WTC11 (cell line): ENCODE measurements around the gene RELL1. TPM values are rescaled to one million over a fixed set of nuclear protein-coding genes. Genes with fewer than 3 reads are reported as not detected.

Source experiments
- ATAC-seq: fragments of 200-7000 bp; cut with Tn5 transposase; 2 replicates; pipeline ENCODE4 v1.10.0; 2021; ENCODE audit warnings: mild to moderate bottlenecking, moderate library complexity
- CTCF ChIA-PET: fragments of 300-600 bp; sonication (Branson Sonifier 250); formaldehyde crosslinking; loops from one replicate; lab custom pipeline; 2021; ENCODE audit warnings: antibody characterized with exemption; lab: Charles Lee
- POLR2A ChIA-PET: fragments of 350-600 bp; sonication (Branson Sonifier 250); formaldehyde crosslinking; loops from one replicate; lab custom pipeline; 2021; ENCODE audit warnings: antibody characterized with exemption; lab: Charles Lee
- DNase-seq: peaks from one replicate; pipeline ENCODE4 v3.0.0; 2021; ENCODE audit warnings: low spot score
- H3K27ac Mint-ChIP-seq: 2 replicates; pipeline ENCODE4 v1.8.0; 2021; ENCODE audit warnings: mixed read lengths
- H3K27me3 Mint-ChIP-seq: 2 replicates; pipeline ENCODE4 v1.8.0; 2021; ENCODE audit warnings: low read depth, mild to moderate bottlenecking, moderate library complexity, mixed read lengths
- H3K36me3 Mint-ChIP-seq: 2 replicates; pipeline ENCODE4 v1.8.0; 2021; ENCODE audit warnings: mixed read lengths
- H3K4me1 Mint-ChIP-seq: 2 replicates; pipeline ENCODE4 v1.8.0; 2022; ENCODE audit warnings: mixed read lengths
- H3K4me3 Mint-ChIP-seq: 2 replicates; pipeline ENCODE4 v1.8.0; 2021; ENCODE audit warnings: mild to moderate bottlenecking, moderate library complexity, mixed read lengths
- H3K9me3 Mint-ChIP-seq: 2 replicates; pipeline ENCODE4 v1.8.0; 2021; ENCODE audit warnings: mixed read lengths
- EMX1 ChIP-seq: fragments of 250-450 bp; sonication (Bioruptor Pico); IDR thresholded peaks from 2 replicates; pipeline ENCODE4 v1.8.0; 2021; ENCODE audit warnings: mild to moderate bottlenecking
- FOXJ3 ChIP-seq: sonication (generic); formaldehyde crosslinking; IDR thresholded peaks from 2 replicates; pipeline ENCODE4 v1.9.0; 2021; ENCODE audit warnings: missing genetic modification reagents, mild to moderate bottlenecking, borderline replicate concordance
- FOXP1 ChIP-seq: sonication (generic); formaldehyde crosslinking; IDR thresholded peaks from 2 replicates; pipeline ENCODE4 v1.8.0; 2022; ENCODE audit warnings: missing genetic modification reagents, mild to moderate bottlenecking, moderate library complexity, borderline replicate concordance
- GABPB1 ChIP-seq: sonication (generic); formaldehyde crosslinking; IDR thresholded peaks from 2 replicates; pipeline ENCODE4 v1.8.1; 2023; ENCODE audit warnings: mild to moderate bottlenecking, missing genetic modification reagents
- HMGA2 ChIP-seq: fragments of 250-450 bp; sonication (Bioruptor Pico); IDR thresholded peaks from 2 replicates; pipeline ENCODE4 v1.4.0; 2021; ENCODE audit warnings: mild to moderate bottlenecking, moderate library complexity
- JAZF1 ChIP-seq: fragments of 250-450 bp; sonication (Bioruptor Pico); IDR thresholded peaks from 2 replicates; pipeline ENCODE4 v1.9.0; 2021; ENCODE audit warnings: moderate library complexity, mild to moderate bottlenecking, inconsistent platforms
- JUN ChIP-seq: sonication (generic); formaldehyde crosslinking; IDR thresholded peaks from 2 replicates; pipeline ENCODE4 v1.8.0; 2023; ENCODE audit warnings: mild to moderate bottlenecking, missing genetic modification reagents
- NFATC4 ChIP-seq: fragments of 250-450 bp; sonication (Bioruptor Pico); IDR thresholded peaks from 2 replicates; pipeline ENCODE4 v1.9.0; 2021; ENCODE audit warnings: mild to moderate bottlenecking
- NFE2L1 ChIP-seq: sonication (generic); formaldehyde crosslinking; IDR thresholded peaks from 2 replicates; pipeline ENCODE4 v1.8.1; 2023; ENCODE audit warnings: missing genetic modification reagents
- NFYB ChIP-seq: sonication (generic); formaldehyde crosslinking; conservative IDR thresholded peaks from 2 replicates; pipeline ENCODE4 v1.8.0; 2022; ENCODE audit warnings: low read depth, missing genetic modification reagents
- NR1H2 ChIP-seq: sonication (generic); formaldehyde crosslinking; IDR thresholded peaks from 2 replicates; pipeline ENCODE4 v1.9.0; 2021; ENCODE audit warnings: mild to moderate bottlenecking, moderate library complexity, missing genetic modification reagents
- NR2C2 ChIP-seq: sonication (generic); formaldehyde crosslinking; IDR thresholded peaks from 2 replicates; pipeline ENCODE4 v1.8.0; 2022; ENCODE audit warnings: mild to moderate bottlenecking, missing genetic modification reagents
- NR3C1 ChIP-seq: sonication (generic); formaldehyde crosslinking; conservative IDR thresholded peaks from 2 replicates; pipeline ENCODE4 v1.8.1; 2023; ENCODE audit warnings: low read depth, mild to moderate bottlenecking, missing genetic modification reagents
- SMAD3 ChIP-seq: sonication (generic); formaldehyde crosslinking; IDR thresholded peaks from 2 replicates; pipeline ENCODE4 v1.8.0; 2022; ENCODE audit warnings: missing genetic modification reagents, mild to moderate bottlenecking, borderline replicate concordance
- TCF7 ChIP-seq: sonication (generic); formaldehyde crosslinking; IDR thresholded peaks from 2 replicates; pipeline ENCODE4 v1.8.0; 2022; ENCODE audit warnings: mild to moderate bottlenecking, low read depth, missing genetic modification reagents, moderate library complexity
- ZNF219 ChIP-seq: sonication (generic); formaldehyde crosslinking; IDR thresholded peaks from 2 replicates; pipeline ENCODE4 v1.8.0; 2023; ENCODE audit warnings: missing genetic modification reagents, mild to moderate bottlenecking, borderline replicate concordance
- ZNF263 ChIP-seq: sonication (generic); formaldehyde crosslinking; IDR thresholded peaks from 2 replicates; pipeline ENCODE4 v1.8.1; 2022; ENCODE audit warnings: low read depth, mild to moderate bottlenecking, moderate library complexity, missing genetic modification reagents
- ZNF425 ChIP-seq: fragments of 250-450 bp; sonication (Bioruptor Pico); conservative IDR thresholded peaks from 2 replicates; pipeline ENCODE4 v1.9.0; 2021; ENCODE audit warnings: mild to moderate bottlenecking
- total RNA-seq: library from RNA; stranded (reverse); gene quantifications from 3 replicates; pipeline ENCODE4 v1.2.3, GENCODE V29; 2021
- TF ChIP-seq, protein P1 (sequence below): fragments of 250-450 bp; sonication (Bioruptor Pico); IDR thresholded peaks from 2 replicates; pipeline ENCODE4 v1.8.0; 2021; ENCODE audit warnings: mild to moderate bottlenecking
- TF ChIP-seq, protein P2 (sequence below): sonication (generic); formaldehyde crosslinking; IDR thresholded peaks from 2 replicates; pipeline ENCODE4 v1.8.0; 2022; ENCODE audit warnings: mild to moderate bottlenecking, missing genetic modification reagents
- TF ChIP-seq, protein P3 (sequence below): sonication (generic); formaldehyde crosslinking; IDR thresholded peaks from 2 replicates; pipeline ENCODE4 v1.8.0; 2022; ENCODE audit warnings: mild to moderate bottlenecking, missing genetic modification reagents
- TF ChIP-seq, protein P4 (sequence below): sonication (generic); formaldehyde crosslinking; conservative IDR thresholded peaks from 2 replicates; pipeline ENCODE4 v1.8.1; 2022; ENCODE audit warnings: mild to moderate bottlenecking, missing genetic modification reagents
- TF ChIP-seq, protein P5 (sequence below): sonication (generic); formaldehyde crosslinking; IDR thresholded peaks from 2 replicates; pipeline ENCODE4 v1.8.1; 2023; ENCODE audit warnings: mild to moderate bottlenecking, moderate library complexity, missing genetic modification reagents
- TF ChIP-seq, protein P6 (sequence below): sonication (generic); formaldehyde crosslinking; IDR thresholded peaks from 2 replicates; pipeline ENCODE4 v1.8.1; 2023; ENCODE audit warnings: mild to moderate bottlenecking, missing genetic modification reagents, moderate library complexity
- TF ChIP-seq, protein P7 (sequence below): sonication (generic); formaldehyde crosslinking; IDR thresholded peaks from 2 replicates; pipeline ENCODE4 v1.8.0; 2023; ENCODE audit warnings: mild to moderate bottlenecking, missing genetic modification reagents
- TF ChIP-seq, protein P8 (sequence below): sonication (generic); formaldehyde crosslinking; IDR thresholded peaks from 2 replicates; pipeline ENCODE4 v1.8.0; 2022; ENCODE audit warnings: mild to moderate bottlenecking, missing genetic modification reagents

RELL1 gene
- total RNA-seq, 1 experiment from 2014 or later = 14.4 TPM

GRCh38 chr4:37620176-37620575 lies 66.0 kb downstream of the RELL1 start (continued):
- TF ChIP-seq, protein P1, sequence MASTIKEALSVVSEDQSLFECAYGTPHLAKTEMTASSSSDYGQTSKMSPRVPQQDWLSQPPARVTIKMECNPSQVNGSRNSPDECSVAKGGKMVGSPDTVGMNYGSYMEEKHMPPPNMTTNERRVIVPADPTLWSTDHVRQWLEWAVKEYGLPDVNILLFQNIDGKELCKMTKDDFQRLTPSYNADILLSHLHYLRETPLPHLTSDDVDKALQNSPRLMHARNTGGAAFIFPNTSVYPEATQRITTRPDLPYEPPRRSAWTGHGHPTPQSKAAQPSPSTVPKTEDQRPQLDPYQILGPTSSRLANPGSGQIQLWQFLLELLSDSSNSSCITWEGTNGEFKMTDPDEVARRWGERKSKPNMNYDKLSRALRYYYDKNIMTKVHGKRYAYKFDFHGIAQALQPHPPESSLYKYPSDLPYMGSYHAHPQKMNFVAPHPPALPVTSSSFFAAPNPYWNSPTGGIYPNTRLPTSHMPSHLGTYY (CRISPR knock-in tag) = no peak
- TF ChIP-seq, protein P2, sequence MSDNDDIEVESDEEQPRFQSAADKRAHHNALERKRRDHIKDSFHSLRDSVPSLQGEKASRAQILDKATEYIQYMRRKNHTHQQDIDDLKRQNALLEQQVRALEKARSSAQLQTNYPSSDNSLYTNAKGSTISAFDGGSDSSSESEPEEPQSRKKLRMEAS (CRISPR knock-in tag) = no peak
- TF ChIP-seq NR3C1 = no peak
- TF ChIP-seq SMAD3 (CRISPR knock-in tag) = no peak
- TF ChIP-seq NR2C2 = no peak
- TF ChIP-seq, protein P3, sequence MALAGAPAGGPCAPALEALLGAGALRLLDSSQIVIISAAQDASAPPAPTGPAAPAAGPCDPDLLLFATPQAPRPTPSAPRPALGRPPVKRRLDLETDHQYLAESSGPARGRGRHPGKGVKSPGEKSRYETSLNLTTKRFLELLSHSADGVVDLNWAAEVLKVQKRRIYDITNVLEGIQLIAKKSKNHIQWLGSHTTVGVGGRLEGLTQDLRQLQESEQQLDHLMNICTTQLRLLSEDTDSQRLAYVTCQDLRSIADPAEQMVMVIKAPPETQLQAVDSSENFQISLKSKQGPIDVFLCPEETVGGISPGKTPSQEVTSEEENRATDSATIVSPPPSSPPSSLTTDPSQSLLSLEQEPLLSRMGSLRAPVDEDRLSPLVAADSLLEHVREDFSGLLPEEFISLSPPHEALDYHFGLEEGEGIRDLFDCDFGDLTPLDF (CRISPR knock-in tag) = no peak
- no peak for TF ChIP-seq GABPB1 (CRISPR knock-in tag)
- TF ChIP-seq, protein P4, sequence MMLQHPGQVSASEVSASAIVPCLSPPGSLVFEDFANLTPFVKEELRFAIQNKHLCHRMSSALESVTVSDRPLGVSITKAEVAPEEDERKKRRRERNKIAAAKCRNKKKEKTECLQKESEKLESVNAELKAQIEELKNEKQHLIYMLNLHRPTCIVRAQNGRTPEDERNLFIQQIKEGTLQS (CRISPR knock-in tag) = no peak
- TF ChIP-seq NFE2L1 = no peak
- TF ChIP-seq FOXJ3 (CRISPR knock-in tag) = no peak
- TF ChIP-seq, protein P5, sequence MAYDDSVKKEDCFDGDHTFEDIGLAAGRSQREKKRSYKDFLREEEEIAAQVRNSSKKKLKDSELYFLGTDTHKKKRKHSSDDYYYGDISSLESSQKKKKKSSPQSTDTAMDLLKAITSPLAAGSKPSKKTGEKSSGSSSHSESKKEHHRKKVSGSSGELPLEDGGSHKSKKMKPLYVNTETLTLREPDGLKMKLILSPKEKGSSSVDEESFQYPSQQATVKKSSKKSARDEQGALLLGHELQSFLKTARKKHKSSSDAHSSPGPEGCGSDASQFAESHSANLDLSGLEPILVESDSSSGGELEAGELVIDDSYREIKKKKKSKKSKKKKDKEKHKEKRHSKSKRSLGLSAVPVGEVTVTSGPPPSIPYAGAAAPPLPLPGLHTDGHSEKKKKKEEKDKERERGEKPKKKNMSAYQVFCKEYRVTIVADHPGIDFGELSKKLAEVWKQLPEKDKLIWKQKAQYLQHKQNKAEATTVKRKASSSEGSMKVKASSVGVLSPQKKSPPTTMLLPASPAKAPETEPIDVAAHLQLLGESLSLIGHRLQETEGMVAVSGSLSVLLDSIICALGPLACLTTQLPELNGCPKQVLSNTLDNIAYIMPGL (CRISPR knock-in tag) = no peak
- TF ChIP-seq TCF7 = no peak
- no peak for TF ChIP-seq ZNF425 (CRISPR knock-in tag)

GRCh38 chr4:37615720-37616063 lies 70.5 kb downstream of the RELL1 start:
- DNase-seq (no peak), ATAC-seq (no peak)
- Mint-ChIP-seq H3K36me3 (peaks cover 3% of the 10 kb centered on the region; the same call in 1 of the 2 replicates), H3K9me3 (no peaks in the 10 kb centered on the region), H3K4me1 (peaks cover 7% of the 10 kb centered on the region), H3K27me3 (no peaks in the 10 kb centered on the region), H3K27ac (no peak overlapping the region), H3K4me3 (no peak overlapping the region)
- CTCF ChIA-PET = no interaction called here
- POLR2A ChIA-PET = no interaction called here
- TF ChIP-seq JAZF1 (CRISPR knock-in tag) = no peak
- no peak for TF ChIP-seq FOXP1 (CRISPR knock-in tag)
- no peak for TF ChIP-seq NFYB (CRISPR knock-in tag)
- no peak for TF ChIP-seq ZNF263 (CRISPR knock-in tag)
- no peak for TF ChIP-seq ZNF219 (CRISPR knock-in tag)
- TF ChIP-seq, protein P6, sequence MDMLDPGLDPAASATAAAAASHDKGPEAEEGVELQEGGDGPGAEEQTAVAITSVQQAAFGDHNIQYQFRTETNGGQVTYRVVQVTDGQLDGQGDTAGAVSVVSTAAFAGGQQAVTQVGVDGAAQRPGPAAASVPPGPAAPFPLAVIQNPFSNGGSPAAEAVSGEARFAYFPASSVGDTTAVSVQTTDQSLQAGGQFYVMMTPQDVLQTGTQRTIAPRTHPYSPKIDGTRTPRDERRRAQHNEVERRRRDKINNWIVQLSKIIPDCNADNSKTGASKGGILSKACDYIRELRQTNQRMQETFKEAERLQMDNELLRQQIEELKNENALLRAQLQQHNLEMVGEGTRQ (CRISPR knock-in tag) = no peak
- TF ChIP-seq EMX1 (CRISPR knock-in tag) = no peak
- no peak for TF ChIP-seq NFATC4 (CRISPR knock-in tag)
- TF ChIP-seq, protein P7, sequence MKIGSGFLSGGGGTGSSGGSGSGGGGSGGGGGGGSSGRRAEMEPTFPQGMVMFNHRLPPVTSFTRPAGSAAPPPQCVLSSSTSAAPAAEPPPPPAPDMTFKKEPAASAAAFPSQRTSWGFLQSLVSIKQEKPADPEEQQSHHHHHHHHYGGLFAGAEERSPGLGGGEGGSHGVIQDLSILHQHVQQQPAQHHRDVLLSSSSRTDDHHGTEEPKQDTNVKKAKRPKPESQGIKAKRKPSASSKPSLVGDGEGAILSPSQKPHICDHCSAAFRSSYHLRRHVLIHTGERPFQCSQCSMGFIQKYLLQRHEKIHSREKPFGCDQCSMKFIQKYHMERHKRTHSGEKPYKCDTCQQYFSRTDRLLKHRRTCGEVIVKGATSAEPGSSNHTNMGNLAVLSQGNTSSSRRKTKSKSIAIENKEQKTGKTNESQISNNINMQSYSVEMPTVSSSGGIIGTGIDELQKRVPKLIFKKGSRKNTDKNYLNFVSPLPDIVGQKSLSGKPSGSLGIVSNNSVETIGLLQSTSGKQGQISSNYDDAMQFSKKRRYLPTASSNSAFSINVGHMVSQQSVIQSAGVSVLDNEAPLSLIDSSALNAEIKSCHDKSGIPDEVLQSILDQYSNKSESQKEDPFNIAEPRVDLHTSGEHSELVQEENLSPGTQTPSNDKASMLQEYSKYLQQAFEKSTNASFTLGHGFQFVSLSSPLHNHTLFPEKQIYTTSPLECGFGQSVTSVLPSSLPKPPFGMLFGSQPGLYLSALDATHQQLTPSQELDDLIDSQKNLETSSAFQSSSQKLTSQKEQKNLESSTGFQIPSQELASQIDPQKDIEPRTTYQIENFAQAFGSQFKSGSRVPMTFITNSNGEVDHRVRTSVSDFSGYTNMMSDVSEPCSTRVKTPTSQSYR (CRISPR knock-in tag) = no peak
- TF ChIP-seq JUN = no peak
- TF ChIP-seq HMGA2 = no peak
- TF ChIP-seq NR1H2 (CRISPR knock-in tag) = no peak
- TF ChIP-seq, protein P8, sequence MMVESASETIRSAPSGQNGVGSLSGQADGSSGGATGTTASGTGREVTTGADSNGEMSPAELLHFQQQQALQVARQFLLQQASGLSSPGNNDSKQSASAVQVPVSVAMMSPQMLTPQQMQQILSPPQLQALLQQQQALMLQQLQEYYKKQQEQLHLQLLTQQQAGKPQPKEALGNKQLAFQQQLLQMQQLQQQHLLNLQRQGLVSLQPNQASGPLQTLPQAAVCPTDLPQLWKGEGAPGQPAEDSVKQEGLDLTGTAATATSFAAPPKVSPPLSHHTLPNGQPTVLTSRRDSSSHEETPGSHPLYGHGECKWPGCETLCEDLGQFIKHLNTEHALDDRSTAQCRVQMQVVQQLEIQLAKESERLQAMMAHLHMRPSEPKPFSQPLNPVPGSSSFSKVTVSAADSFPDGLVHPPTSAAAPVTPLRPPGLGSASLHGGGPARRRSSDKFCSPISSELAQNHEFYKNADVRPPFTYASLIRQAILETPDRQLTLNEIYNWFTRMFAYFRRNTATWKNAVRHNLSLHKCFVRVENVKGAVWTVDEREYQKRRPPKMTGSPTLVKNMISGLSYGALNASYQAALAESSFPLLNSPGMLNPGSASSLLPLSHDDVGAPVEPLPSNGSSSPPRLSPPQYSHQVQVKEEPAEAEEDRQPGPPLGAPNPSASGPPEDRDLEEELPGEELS (CRISPR knock-in tag) = no peak
- no peak for TF ChIP-seq SMAD3 (CRISPR knock-in tag)
